NAMALWA (cell line): ENCODE results near the gene FMOD.

Source experiments
- DNase-seq: peaks from one replicate; pipeline ENCODE4 v3.0.0-alpha.2; 2015; ENCODE audit warnings: low spot score

Gene FMOD

GRCh38 chr1:203361945-203362719, 11.2 kb upstream of the FMOD start:
- peak; percentile 50 for DNase-seq

- DNase-seq = no peak
These were observed 9.7 kb upstream of the FMOD start for GRCh38 chr1:203360547-203361185.

GRCh38 chr1:203359010-203359571, 8.2 kb upstream of the FMOD start:
- no peak for DNase-seq

DNA sequence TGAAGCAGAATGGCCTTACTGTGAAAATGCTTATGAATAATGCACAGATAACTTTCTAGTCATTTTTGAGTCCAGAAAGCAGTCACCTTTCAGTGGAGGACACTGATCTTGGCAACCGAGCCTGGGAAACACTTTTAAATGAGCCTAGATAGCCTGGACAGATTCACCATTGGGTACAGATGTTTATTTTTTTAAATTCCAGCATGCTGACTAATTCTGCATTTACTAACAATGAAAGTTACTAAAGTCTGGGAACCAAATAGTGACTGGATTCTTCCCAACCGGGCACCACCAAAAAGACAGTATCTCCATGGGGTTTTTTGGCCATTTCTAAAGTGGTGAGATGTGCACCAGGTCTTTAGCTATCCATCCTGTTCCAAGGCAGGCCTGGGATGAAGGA, 3.3 kb upstream of the FMOD start:
- DNase-seq = no peak

DNA sequence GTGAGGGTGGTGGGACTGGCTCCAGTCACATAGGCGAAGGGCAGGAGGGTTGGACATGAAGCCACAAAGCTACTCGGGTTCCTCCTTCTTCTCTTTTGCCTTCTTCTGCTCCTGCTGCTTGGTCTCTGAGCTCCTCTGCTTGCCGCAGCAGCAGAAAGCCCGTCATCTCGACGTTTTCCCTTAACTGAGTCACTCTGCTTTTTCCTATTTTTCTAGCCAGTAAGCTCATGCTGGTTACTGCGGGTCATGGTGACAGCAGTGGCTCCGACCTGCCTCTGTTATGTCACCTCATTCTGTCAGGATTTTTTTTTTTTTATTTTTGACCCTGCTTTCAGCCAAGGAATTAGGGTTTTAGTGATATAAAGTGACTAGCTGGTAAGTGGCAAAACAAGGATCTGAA, 2.6 kb upstream of the FMOD start:
- DNase-seq = no peak

DNA sequence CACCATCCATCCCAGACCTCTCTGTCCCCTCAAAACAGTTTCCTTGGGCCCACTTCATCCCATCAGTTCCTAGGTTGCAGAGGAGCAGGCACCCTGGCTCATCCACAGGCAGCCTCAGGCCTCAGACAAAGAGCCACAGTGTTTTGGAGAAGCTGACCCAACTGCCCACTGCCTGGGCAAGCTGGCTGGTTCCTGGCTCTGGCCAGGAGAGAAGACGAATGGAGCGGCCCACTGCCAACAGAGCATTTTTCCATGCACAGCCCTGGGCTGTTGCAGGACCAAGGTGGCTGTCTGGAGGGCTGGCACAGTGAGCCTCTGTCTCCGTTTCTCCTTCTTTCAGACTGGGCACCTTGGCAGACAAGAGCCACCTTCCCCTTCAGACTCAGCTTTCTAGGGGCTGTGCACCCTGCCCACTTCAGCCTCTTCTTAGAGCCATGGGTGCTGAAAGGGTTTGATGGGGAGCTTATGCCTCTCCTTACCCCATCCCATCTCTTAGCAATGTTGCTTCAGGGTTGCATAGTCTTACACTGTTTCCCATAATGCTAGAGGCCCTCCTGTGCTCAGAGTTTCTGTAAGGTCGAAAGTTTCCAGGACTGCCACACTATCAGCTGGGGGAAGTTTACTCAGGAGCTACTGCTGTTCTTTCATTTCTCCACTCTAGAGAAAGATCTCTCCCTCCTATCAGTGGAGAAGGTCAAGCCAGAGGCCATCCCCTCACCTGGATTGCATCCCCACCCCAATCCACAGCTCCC, 973 bp downstream of the FMOD start:
- no peak for DNase-seq

GRCh38 chr1:203349166-203349565, 1.8 kb downstream of the FMOD start:
- no peak for DNase-seq

GRCh38 chr1:203346769-203347102, 4.2 kb downstream of the FMOD start:
- DNase-seq = no peak

GRCh38 chr1:203346060-203346768, 4.7 kb downstream of the FMOD start:
- DNase-seq = no peak

DNA sequence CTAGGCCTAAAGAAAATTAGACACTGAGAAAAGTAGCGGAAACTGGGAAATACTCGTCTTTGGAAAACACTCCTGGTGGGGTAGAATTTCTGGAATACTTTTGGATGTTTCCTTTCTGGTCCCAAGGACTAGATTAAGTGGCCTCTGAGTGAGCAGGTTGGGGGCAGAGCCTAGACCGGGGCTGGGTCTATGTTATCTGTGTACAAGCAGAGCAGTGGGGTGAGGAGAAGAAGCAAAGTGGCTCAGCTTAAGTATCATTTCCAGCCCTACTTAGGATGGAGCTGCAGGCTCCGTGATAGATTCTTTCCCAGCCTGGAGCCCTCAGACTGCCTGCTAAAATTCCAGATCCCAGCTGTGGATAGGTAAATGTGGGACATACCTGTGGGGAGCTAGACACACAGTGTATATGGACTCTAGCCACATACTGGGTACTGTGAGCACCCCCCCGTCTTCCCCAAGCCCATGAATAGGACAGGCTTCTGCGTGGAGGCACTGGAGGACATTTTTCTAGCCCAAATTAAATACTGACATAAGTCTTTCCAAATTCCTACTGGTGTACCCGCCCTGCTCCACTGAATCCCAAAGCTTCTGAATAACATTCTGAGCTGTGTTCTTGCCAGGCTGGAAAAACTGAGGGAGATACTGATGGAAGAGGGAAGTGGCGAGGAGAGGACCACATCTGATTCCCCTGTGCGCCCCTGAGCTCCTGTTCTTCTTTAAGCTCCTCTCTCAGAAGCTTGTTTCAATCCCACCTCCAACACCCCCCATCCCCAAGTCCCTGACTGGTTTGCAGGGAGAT, 6.8 kb downstream of the FMOD start:
- DNase-seq = no peak

DNA sequence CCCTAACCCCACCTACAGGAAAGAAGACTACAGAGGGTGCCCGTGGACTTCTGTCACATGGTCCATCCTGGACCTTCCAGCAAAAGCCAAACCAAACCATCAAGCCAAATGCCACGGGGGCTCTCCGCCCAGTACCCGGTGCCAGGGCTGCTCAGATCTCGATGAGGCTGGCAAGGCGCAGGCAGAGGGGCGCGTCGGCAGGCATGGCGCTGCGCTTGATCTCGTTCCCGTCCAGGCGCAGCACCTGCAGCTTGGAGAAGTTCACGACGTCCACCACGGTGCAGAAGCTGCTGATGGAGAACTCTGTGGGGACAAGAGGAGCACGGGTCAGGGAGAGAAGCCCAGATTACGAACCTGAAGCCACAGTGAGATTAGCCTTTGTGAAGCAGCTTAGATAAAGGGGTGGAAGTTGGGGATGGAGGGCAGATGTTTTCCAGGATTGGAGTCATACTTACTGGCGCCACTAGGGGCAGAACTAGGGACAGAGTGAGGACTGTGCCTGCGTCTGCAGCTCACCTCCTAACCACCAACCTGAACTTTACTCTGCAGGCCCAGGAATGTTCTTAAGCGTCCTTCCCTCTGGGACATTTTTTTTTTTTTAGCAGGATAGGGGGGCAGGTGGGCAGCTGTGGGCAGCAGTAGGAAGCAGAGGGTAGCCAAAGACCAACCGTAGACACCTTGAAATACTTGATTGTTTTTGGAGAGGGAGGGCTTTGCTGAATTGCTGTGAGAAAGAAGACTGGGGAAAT, 8.6 kb downstream of the FMOD start:
- peak; percentile 68 for DNase-seq

DNA sequence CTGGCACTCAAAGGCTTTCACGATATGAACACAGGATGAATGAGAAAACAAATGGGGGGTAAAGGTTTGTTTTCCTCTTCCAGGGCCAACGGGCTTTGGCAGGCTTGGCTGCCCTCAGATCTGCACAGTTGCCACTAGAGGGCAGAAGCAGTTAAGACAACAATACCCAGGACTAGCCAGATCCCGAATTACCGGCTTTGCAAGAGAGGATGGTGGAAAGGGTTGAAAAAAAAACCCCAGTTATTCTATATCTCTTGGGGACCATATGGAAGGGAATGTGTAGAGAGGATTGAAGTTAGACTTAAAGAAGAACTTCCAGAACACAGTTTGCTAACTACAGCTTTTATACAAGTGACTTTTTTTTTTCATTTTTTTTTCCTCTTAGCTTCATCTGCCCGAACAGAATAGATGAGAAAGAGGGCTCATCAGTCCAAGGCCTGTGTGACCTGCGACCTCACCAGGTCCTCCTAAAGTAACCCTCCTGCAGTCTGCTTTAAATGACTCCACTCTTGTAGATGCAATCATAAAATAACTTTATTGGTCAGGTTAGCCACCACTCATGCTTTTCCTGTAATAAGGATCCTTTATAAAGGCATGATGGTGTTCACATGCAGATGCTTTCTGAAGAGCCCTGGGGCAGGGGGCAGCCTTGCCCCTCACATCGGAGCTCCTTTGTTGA, 10.7 kb downstream of the FMOD start:
- DNase-seq = peak; percentile 87

DNA sequence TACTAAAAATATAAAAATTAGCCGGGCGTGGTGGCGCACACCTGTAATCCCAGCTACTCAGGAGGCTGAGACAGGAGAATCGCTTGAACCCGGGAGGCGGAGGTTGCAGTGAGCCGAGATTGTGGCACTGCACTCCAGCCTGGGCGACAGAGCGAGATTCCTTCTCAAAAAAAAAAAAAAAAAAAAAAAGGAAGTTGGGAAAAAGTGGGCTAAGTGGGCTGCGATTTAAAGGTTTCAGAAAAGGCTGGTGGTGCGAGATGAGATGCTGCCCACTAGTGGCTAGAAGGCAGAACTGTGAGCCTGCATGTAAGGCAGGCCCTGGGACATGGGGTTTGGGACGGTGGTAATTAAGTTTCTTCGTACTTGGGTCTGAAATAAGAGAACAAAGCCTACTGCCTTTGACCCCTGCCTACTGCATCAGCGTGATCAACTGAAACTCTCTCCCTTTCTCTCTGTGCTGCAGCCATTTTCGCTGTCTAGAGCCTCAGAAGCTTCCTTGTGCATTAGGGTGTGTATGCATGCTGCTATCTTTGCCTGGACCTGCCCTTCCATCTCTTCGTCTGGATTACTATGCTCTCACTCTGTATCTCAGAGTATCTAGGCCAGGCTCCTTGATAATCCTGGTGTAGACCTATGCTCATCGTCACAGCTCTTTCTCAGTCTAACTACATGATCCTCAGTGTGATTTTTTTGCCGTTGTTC, 12.4 kb downstream of the FMOD start:
- DNase-seq = peak; percentile 81

DNA sequence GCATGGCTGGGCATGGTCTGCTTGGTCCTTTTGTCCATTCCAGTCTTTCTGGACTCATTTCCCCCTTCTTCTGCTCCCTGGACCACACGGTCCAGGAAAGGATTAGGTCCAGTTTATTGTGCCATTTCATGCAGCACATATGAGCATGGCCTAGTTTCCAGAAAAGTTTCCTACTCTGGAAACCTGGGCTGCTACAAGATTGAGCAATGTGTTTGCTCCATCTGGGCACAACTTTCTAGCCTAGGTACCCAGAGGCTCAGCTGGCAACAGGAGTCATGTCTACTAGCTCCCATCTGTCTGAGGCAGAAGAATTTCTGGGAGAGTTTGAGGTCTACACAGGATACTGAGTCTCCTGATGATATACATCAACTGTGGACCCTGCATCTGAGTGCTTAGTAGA, 14.8 kb downstream of the FMOD start:
- no peak for DNase-seq

- DNase-seq = no peak
These were observed 15.4 kb downstream of the FMOD start for GRCh38 chr1:203335503-203335902.

GRCh38 chr1:203331224-203331623, 19.7 kb downstream of the FMOD start:
- DNase-seq = no peak

DNA sequence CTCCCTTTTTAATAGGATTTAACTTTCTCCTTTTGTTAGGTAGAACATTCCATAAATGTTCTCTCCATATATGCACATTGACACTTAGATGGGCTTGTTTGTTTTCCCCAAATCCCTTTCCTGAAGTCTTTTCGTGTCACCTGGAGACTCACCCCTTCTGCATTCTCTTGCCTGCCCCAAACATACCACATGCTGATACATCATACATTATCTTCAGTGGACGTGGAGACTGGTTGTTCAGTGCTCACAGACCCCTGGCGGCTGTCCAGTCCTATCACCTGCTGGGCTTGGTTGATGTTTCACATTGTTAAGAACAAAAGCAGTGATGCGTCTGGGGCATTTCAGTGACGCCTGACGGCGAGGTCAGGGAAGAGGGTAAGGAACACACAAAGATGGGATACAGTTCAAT, 22.2 kb downstream of the FMOD start:
- no peak for DNase-seq

DNA sequence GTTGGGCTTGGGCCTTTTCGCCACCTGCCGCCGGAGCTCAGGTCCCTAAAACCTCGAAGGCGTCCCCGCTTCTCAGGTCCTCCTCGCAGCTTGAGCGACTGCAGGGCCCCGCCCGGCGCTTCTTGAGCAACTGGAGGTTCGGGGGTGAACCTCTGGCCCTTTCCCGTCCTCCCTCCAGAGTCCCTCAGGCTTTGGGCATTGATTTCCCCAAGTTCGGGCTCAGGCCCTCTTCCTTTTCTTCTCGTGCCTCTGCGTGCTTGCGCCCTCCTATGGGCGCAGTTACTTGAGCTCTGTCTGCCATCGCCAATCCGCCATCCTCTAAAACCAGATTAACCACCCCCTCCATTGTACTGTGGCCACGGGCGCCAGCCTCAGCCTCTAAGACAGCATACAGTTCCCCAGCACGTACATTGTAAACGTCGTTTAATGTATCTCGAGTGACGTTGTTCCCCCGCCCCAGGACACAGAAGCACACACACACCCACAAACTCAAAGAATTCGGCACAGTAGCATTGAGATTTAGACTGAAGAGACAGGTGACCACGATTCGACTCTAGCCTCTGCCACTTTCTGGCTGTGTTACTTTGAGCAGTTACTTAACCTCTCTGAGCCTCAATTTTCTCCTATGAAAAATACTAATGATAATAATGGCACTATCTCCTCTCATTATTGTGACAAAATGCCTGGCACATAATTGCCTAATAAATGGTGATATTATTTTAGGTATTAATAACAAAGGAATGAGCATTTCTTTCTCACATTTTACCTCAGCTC, 23.1 kb downstream of the FMOD start:
- peak; percentile 89 for DNase-seq
